Psoas muscle (tissue), 8 donors: ENCODE results near the gene HS6ST2. TPM values are rescaled to one million over a fixed set of nuclear protein-coding genes. Genes with fewer than 3 reads are reported as not detected.
"Not testable (repeated sequence)": the region's sequence is repeated elsewhere in the genome, so short reads cannot be mapped to it uniquely, and the experiment has no call there.

Source experiments
- ATAC-seq, 4 donors: fragments of 200-7000 bp; cut with Tn5 transposase; one replicate each; pipeline ENCODE4 v1.9.1; 2020; ENCODE audit warnings: moderate library complexity in 3 of 4, mild to moderate bottlenecking in 2 of 4
- DNase-seq, 2 donors: peaks; one replicate each; pipeline ENCODE4 v3.0.0-alpha.2; 2020
- H3K27ac ChIP-seq: fragments of 200-600 bp; one replicate; pipeline ENCODE4 v1.8.0; 2022
- H3K27me3 ChIP-seq, 3 donors: fragments of 200-600 bp in 1 of 3; one replicate each; pipeline versions ENCODE4 v1.6.1 to v1.8.0; 2013 to 2022; ENCODE audit warnings: low read length in 2 of 3, mild to moderate bottlenecking in 2 of 3, moderate library complexity in 1 of 3; ENCODE audit not compliant: insufficient read depth in 3 of 3
- H3K36me3 ChIP-seq, 2 donors: fragments of 200-600 bp in 1 of 2; one replicate each; pipeline versions ENCODE4 v1.6.1 to v1.8.0; 2013 to 2022; ENCODE audit warnings: low read depth in 1 of 2, mild to moderate bottlenecking in 1 of 2, moderate library complexity in 1 of 2; ENCODE audit not compliant: insufficient read depth in 1 of 2
- H3K4me1 ChIP-seq: fragments of 200-600 bp; one replicate; pipeline ENCODE4 v1.8.0; 2022
- H3K4me3 ChIP-seq: fragments of 200-600 bp; one replicate; pipeline ENCODE4 v1.8.0; 2022; ENCODE audit warnings: mild to moderate bottlenecking
- H3K9me3 ChIP-seq: fragments of 200-600 bp; one replicate; pipeline ENCODE4 v1.8.0; 2022
- CTCF ChIP-seq: fragments of 200-600 bp; IDR thresholded peaks from one replicate; pipeline ENCODE4 v1.8.0; 2022; ENCODE audit warnings: antibody characterized with exemption
- WGBS, 3 donors: extraction: QIAGEN DNeasy Blood & Tissue Kit; methylation state at CpG; one replicate each; pipeline versions ENCODE4 v1.1.6 to v1.1.7; 2013; 5-methylcytosine and 5-hydroxymethylcytosine counted together
- intact Hi-C, 2 donors: fragments of 100-400 bp; cut with DNase I; formaldehyde crosslinking; loops; one replicate each; pipeline versions ENCODE4 v1.11.0 to v1.14.2; 2022
- polyA plus RNA-seq, 3 donors: library from polyadenylated mRNA; stranded (reverse); fragments of 200-250 nt; gene quantifications; one replicate each; pipeline ENCODE4 v1.2.3, GENCODE V29; 2013
- total RNA-seq, 4 donors: library from RNA; stranded (reverse); fragmentation: NEBNext Ultra II Directional in 2 of 4; extraction: Animal tissue kit (Norgen Biotek cat#: 25700) in 2 of 4; gene quantifications; one replicate each; pipeline versions ENCODE4 v1.2.1 to v1.2.4, GENCODE V29; 2021 to 2023
- donor health status: healthy with polysubstance abuse.
- donor health status: DM: no; HTN: no; CAD: no; lungs with moderate emphysema.
- donor health status: Bipolar disorder and iron deficiency.
- donor health status: healthy.
- donor health status: DM: yes; HTN: yes; CAD: no.
- donor health status: DM: no; HTN: no; CAD: no.
- donor health status: DM: no; HTN: no; CAD: no.
- donor health status: DM: yes; HTN: yes; CAD: no.

HS6ST2 gene
- total and polyA plus RNA-seq, 7 donors = 0.30 to 10.0 (median 1.3) TPM

- H3K4me3 ChIP-seq = no peak overlapping the region
- TF ChIP-seq CTCF = no peak
- 90 to 93% (median 91%) methylated on average over 1 of the region's 1 CpG for WGBS, 3 donors
- no peaks in the 10 kb centered on the region for H3K4me1 ChIP-seq
- DNase-seq (no peak), ATAC-seq (no peak)
- no peaks in the 10 kb centered on the region for H3K36me3 ChIP-seq
- no peaks in the 10 kb centered on the region for H3K9me3 ChIP-seq
- intact Hi-C loops = no loop called here
- peaks cover 0 to 5% (median 0%) of the 10 kb centered on the region in 3 donors for H3K27me3 ChIP-seq
- no peak overlapping the region for H3K27ac ChIP-seq
These were observed 57.7 kb downstream of the HS6ST2 start for GRCh38 chrX:132900633-132901293.

GRCh38 chrX:132887569-132887968 is 70.9 kb downstream of the HS6ST2 start:
- Histone ChIP-seq H3K9me3 (no peaks in the 10 kb centered on the region), H3K4me3 (no peak overlapping the region)
- TF ChIP-seq CTCF = no peak

GRCh38 chrX:132883358-132883915 is 75.0 kb downstream of the HS6ST2 start:
- Histone ChIP-seq H3K9me3 (no peaks in the 10 kb centered on the region), H3K27me3 (peaks cover 0 to 6% (median 0%) of the 10 kb centered on the region in 3 donors), H3K27ac (no peak overlapping the region), H3K4me3 (no peak overlapping the region), H3K36me3 (no peaks in the 10 kb centered on the region), H3K4me1 (no peaks in the 10 kb centered on the region)
- WGBS, 3 donors = 85 to 88% (median 85%) methylated on average over 5 of the region's 5 CpGs
- intact Hi-C loops = no loop called here
- DNase-seq = no peak
- TF ChIP-seq CTCF = no peak
- no peak for ATAC-seq

More at GRCh38 chrX:132887569-132887968, 70.9 kb downstream of the HS6ST2 start:
- H3K4me1 ChIP-seq = no peaks in the 10 kb centered on the region
- H3K27ac ChIP-seq = no peak overlapping the region
- no peak for DNase-seq
- peaks cover 0 to 2% (median 0%) of the 10 kb centered on the region in 3 donors for H3K27me3 ChIP-seq
- ATAC-seq = no peak
- H3K36me3 ChIP-seq = no peaks in the 10 kb centered on the region
- intact Hi-C loops = no loop called here

GRCh38 chrX:132880753-132881152 is 77.7 kb downstream of the HS6ST2 start:
- intact Hi-C loops, H3K27me3 ChIP-seq, DNase-seq, H3K27ac ChIP-seq, H3K36me3 ChIP-seq, H3K4me3 ChIP-seq, H3K9me3 ChIP-seq, H3K4me1 ChIP-seq, ATAC-seq: not testable (repeated sequence)
- WGBS, 3 donors = 83 to 100% (median 100%) methylated on average over 1 to 2 of the region's 2 CpGs

- no peak for TF ChIP-seq CTCF
- Histone ChIP-seq H3K27ac (no peak overlapping the region), H3K9me3 (no peaks in the 10 kb centered on the region), H3K36me3 (no peaks in the 10 kb centered on the region), H3K27me3 (peaks cover 0 to 4% (median 0%) of the 10 kb centered on the region in 3 donors), H3K4me3 (no peak overlapping the region), H3K4me1 (no peaks in the 10 kb centered on the region)
- WGBS, 3 donors = 61 to 64% (median 63%) methylated on average over 5 of the region's 5 CpGs
- intact Hi-C loops = no loop called here
- DNase-seq (no peak), ATAC-seq (no peak)
These were observed 80.4 kb downstream of the HS6ST2 start for GRCh38 chrX:132877954-132878536.
